ENCODE measurements around the gene EXOC4. TPM values are rescaled to one million over a fixed set of nuclear protein-coding genes. Genes with fewer than 3 reads are reported as not detected.

Gene EXOC4
- total and polyA plus RNA-seq, 2 experiments from 2014 or later = 23.9 to 51.7 TPM

DNA sequence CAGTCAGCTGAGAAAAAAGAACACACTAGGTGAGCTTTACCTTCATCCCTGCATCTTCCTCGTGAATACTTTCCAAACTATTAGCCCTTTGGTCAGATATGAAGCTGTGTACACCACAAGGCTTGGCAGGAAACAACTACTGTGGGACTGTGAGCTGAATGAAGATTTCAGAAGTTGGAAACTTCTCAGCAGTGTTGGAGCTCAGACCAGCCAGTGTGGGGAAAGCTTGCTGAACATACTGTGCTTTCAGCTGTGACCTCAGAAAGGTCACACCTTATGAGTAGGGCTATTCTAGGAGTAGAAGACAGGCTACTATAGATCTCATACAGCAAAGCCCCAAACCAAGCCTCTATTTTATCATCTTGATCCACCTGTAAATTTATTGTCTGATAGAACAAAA lies 123.6 kb downstream of the EXOC4 start:
- Histone ChIP-seq H3K4me2 (ENCODE audit: unreplicated experiment) (no peak overlapping the region), H4K20me1 (ENCODE audit: insufficient read depth) (no peaks in the 10 kb centered on the region), H3K4me3 (no peak overlapping the region), H3K36me3 (ENCODE audit: low read depth) (no peaks in the 10 kb centered on the region; the same call in 1 of the 2 replicates), H3K4me1 (ENCODE audit: insufficient read depth) (no peaks in the 10 kb centered on the region), H3K9me3 (ENCODE audit: low read depth) (no peaks in the 10 kb centered on the region), H2AFZ (no peak overlapping the region), H3F3A (ENCODE audit: insufficient read depth) (no peaks in the 10 kb centered on the region), H3K27me3 (replicated peaks; ENCODE audit: insufficient read depth) (no peaks in the 10 kb centered on the region), H3K9ac (no peak overlapping the region), H3K27ac (no peak overlapping the region), H3K9me2 (ENCODE audit: insufficient read depth) (no peaks in the 10 kb centered on the region), H3K79me2 (ENCODE audit: insufficient read depth) (no peaks in the 10 kb centered on the region)
- 97 to 100% methylated on average over 1 of the region's 1 CpG for WGBS, 2 experiments (ENCODE audit: low coverage in 1 of 2, low lambda C conversion rate in 2 of 2, missing lambda C conversion rate in 2 of 2)
- no peak for DNase-seq
- in situ Hi-C loops (cut with MboI) = no loop called here
- no peak for TF ChIP-seq EZH2phosphoT487 (IDR thresholded peaks at IDR 0.05; ENCODE audit: insufficient read depth, low read depth)
- TF ChIP-seq EZH2 (IDR thresholded peaks at IDR 0.05; ENCODE audit: insufficient read depth, poor library complexity, severe bottlenecking) = no peak

GRCh38 chr7:133381965-133382364 lies 129.1 kb downstream of the EXOC4 start:
- Histone ChIP-seq H3K4me1 (ENCODE audit: insufficient read depth) (no peaks in the 10 kb centered on the region), H3K27ac (no peak overlapping the region), H3K27me3 (replicated peaks; ENCODE audit: insufficient read depth) (no peaks in the 10 kb centered on the region), H3K9me3 (ENCODE audit: low read depth) (no peaks in the 10 kb centered on the region), H3K36me3 (ENCODE audit: low read depth) (no peaks in the 10 kb centered on the region; the same call in 1 of the 2 replicates), H3F3A (ENCODE audit: insufficient read depth) (no peaks in the 10 kb centered on the region), H3K9ac (no peak overlapping the region), H3K79me2 (ENCODE audit: insufficient read depth) (no peaks in the 10 kb centered on the region; the same call in 1 of the 2 replicates), H3K4me2 (ENCODE audit: unreplicated experiment) (no peak overlapping the region), H3K9me2 (ENCODE audit: insufficient read depth) (no peaks in the 10 kb centered on the region), H4K20me1 (ENCODE audit: insufficient read depth) (no peaks in the 10 kb centered on the region), H3K4me3 (no peak overlapping the region), H2AFZ (no peak overlapping the region)
- in situ Hi-C loops (cut with MboI) = no loop called here
- WGBS, 2 experiments (ENCODE audit: low coverage in 1 of 2, low lambda C conversion rate in 2 of 2, missing lambda C conversion rate in 2 of 2) = 89 to 95% methylated on average over 1 of the region's 1 CpG
- no peak for DNase-seq
- TF ChIP-seq EZH2 (IDR thresholded peaks at IDR 0.05; ENCODE audit: insufficient read depth, poor library complexity, severe bottlenecking) (no peak), EZH2phosphoT487 (IDR thresholded peaks at IDR 0.05; ENCODE audit: insufficient read depth, low read depth) (no peak)

GRCh38 chr7:133382775-133383559 lies 130.1 kb downstream of the EXOC4 start:
- no peak overlapping the region for H3K9ac ChIP-seq
- TF ChIP-seq EZH2 (IDR thresholded peaks at IDR 0.05; ENCODE audit: insufficient read depth, poor library complexity, severe bottlenecking) (no peak), EZH2phosphoT487 (IDR thresholded peaks at IDR 0.05; ENCODE audit: insufficient read depth, low read depth) (no peak)
- H3K27ac ChIP-seq = no peak overlapping the region
- H3K4me3 ChIP-seq = no peak overlapping the region
- H3F3A ChIP-seq (ENCODE audit: insufficient read depth) = no peaks in the 10 kb centered on the region
- in situ Hi-C loops (cut with MboI) = no loop called here
- H4K20me1 ChIP-seq (ENCODE audit: insufficient read depth) = no peaks in the 10 kb centered on the region
- no peak overlapping the region for H3K4me2 ChIP-seq (ENCODE audit: unreplicated experiment)
- H3K4me1 ChIP-seq (ENCODE audit: insufficient read depth) = no peaks in the 10 kb centered on the region
- H3K36me3 ChIP-seq (ENCODE audit: low read depth) = no peaks in the 10 kb centered on the region; the same call in 1 of the 2 replicates
- no peaks in the 10 kb centered on the region for H3K9me2 ChIP-seq (ENCODE audit: insufficient read depth)
- no peak for DNase-seq
- H3K27me3 ChIP-seq (replicated peaks; ENCODE audit: insufficient read depth) = no peaks in the 10 kb centered on the region
- H3K79me2 ChIP-seq (ENCODE audit: insufficient read depth) = peaks cover 9% of the 10 kb centered on the region; the same call in 1 of the 2 replicates
- H3K9me3 ChIP-seq (ENCODE audit: low read depth) = no peaks in the 10 kb centered on the region
- no peak overlapping the region for H2AFZ ChIP-seq
- 35 to 37% methylated on average over 6 of the region's 6 CpGs for WGBS, 2 experiments (ENCODE audit: low coverage in 1 of 2, low lambda C conversion rate in 2 of 2, missing lambda C conversion rate in 2 of 2)

DNA sequence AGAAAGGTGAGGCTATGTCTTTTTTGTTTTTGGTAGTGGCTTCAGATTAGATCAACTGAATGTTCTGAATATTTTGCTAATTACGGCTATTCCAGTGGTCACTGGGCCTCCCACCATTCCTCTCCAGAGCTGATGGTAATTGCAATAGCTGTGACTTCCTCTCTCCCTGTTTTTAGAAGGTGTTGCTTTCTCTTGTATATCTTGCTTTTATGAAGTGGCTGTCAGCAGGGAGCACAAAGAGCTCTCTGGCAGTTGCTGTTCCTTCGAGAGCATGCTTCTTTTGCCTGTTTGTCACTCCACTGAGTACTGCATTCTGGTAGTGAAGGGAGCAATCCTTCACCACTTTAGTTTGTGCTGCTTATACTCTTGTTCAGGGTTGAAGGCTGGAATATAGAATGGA lies 133.3 kb downstream of the EXOC4 start:
- Histone ChIP-seq H3K27me3 (replicated peaks; ENCODE audit: insufficient read depth) (no peaks in the 10 kb centered on the region), H4K20me1 (ENCODE audit: insufficient read depth) (no peaks in the 10 kb centered on the region), H2AFZ (no peak overlapping the region), H3K4me3 (no peak overlapping the region), H3K36me3 (ENCODE audit: low read depth) (no peaks in the 10 kb centered on the region), H3K79me2 (ENCODE audit: insufficient read depth) (peaks cover 14% of the 10 kb centered on the region; the same call in 1 of the 2 replicates), H3F3A (ENCODE audit: insufficient read depth) (no peaks in the 10 kb centered on the region), H3K4me2 (ENCODE audit: unreplicated experiment) (no peak overlapping the region), H3K9ac (no peak overlapping the region), H3K27ac (no peak overlapping the region), H3K4me1 (ENCODE audit: insufficient read depth) (no peaks in the 10 kb centered on the region), H3K9me2 (ENCODE audit: insufficient read depth) (no peaks in the 10 kb centered on the region), H3K9me3 (ENCODE audit: low read depth) (no peaks in the 10 kb centered on the region)
- WGBS, 2 experiments (ENCODE audit: low coverage in 1 of 2, low lambda C conversion rate in 2 of 2, missing lambda C conversion rate in 2 of 2) = 90 to 98% methylated on average over 2 of the region's 2 CpGs
- TF ChIP-seq EZH2 (IDR thresholded peaks at IDR 0.05; ENCODE audit: insufficient read depth, poor library complexity, severe bottlenecking) (no peak), EZH2phosphoT487 (IDR thresholded peaks at IDR 0.05; ENCODE audit: insufficient read depth, low read depth) (no peak)
- in situ Hi-C loops (cut with MboI) = no loop called here
- no peak for DNase-seq
